Activated T-cell treated with anti-CD3 and anti-CD28 coated beads, Interleukin-2, amount 50 U/mL, for 72 hours (primary cell): ENCODE data around the gene PTPRO. TPM values are rescaled to one million over a fixed set of nuclear protein-coding genes. Genes with fewer than 3 reads are reported as not detected.
A peak's percentile ranks its signal among the peaks of the same experiment; 100 is the strongest.
"Not testable (repeated sequence)": the region's sequence is repeated elsewhere in the genome, so short reads cannot be mapped to it uniquely, and the experiment has no call there.

Experiments used
- ATAC-seq, 2 donors: fragments of 150-1000 bp; cut with Tn5 transposase; replicated peaks in 1 of 2; 2 replicates each; pipeline ENCODE4 v1.10.0; 2021; ENCODE audit warnings: moderate library complexity in 2 of 2, mild to moderate bottlenecking in 1 of 2
- DNase-seq, 2 donors: peaks; one replicate each; pipeline ENCODE4 v3.0.0; 2021 to 2022; ENCODE audit warnings: mixed read lengths in 1 of 2
- H3K27ac Mint-ChIP-seq: one replicate; pipeline ENCODE4 v1.8.0; 2022; ENCODE audit warnings: mild to moderate bottlenecking, moderate library complexity, mixed read lengths
- H3K27me3 Mint-ChIP-seq: one replicate; pipeline ENCODE4 v1.8.0; 2022; ENCODE audit warnings: low read depth, mixed read lengths
- H3K36me3 Mint-ChIP-seq, 2 donors: one replicate each; pipeline ENCODE4 v1.8.0; 2022; ENCODE audit warnings: mixed read lengths in 2 of 2, mild to moderate bottlenecking in 1 of 2; ENCODE audit not compliant: insufficient read depth in 2 of 2
- H3K4me1 Mint-ChIP-seq: one replicate; pipeline ENCODE4 v1.8.0; 2022; ENCODE audit warnings: low read depth, mixed read lengths
- H3K4me3 Mint-ChIP-seq, 2 donors: one replicate each; pipeline ENCODE4 v1.8.0; 2022; ENCODE audit warnings: mild to moderate bottlenecking in 2 of 2, mixed read lengths in 2 of 2, moderate library complexity in 2 of 2
- H3K9me3 Mint-ChIP-seq, 2 donors: one replicate each; pipeline ENCODE4 v1.8.0; 2022; ENCODE audit warnings: mixed read lengths in 2 of 2
- total RNA-seq, 2 donors: library from RNA; stranded (reverse); gene quantifications; one replicate each; pipeline ENCODE4 v1.2.3, GENCODE V29; 2022

Gene PTPRO
- total RNA-seq, 2 donors from 2014 or later = 0.28 to 0.94 TPM

GRCh38 chr12:15596174-15596573 lies 273.9 kb downstream of the PTPRO start:
- no peak for ATAC-seq
- Mint-ChIP-seq H3K27ac (no peak overlapping the region), H3K9me3 (no peaks in the 10 kb centered on the region), H3K36me3 (no peaks in the 10 kb centered on the region), H3K4me1 (peaks cover 4% of the 10 kb centered on the region), H3K27me3 (no peaks in the 10 kb centered on the region), H3K4me3 (no peak overlapping the region)
- DNase-seq = no peak

GRCh38 chr12:15597125-15597830 lies 275.0 kb downstream of the PTPRO start:
- Mint-ChIP-seq H3K9me3 (no peaks in the 10 kb centered on the region), H3K27me3 (no peaks in the 10 kb centered on the region), H3K27ac (no peak overlapping the region), H3K4me3 (no peak overlapping the region), H3K4me1 (peaks cover 11% of the 10 kb centered on the region), H3K36me3 (no peaks in the 10 kb centered on the region)
- DNase-seq (no peak), ATAC-seq (no peak)

GRCh38 chr12:15599266-15600037 lies 277.1 kb downstream of the PTPRO start:
- no peaks in the 10 kb centered on the region for H3K9me3 Mint-ChIP-seq
- no peaks in the 10 kb centered on the region for H3K27me3 Mint-ChIP-seq
- no peak for ATAC-seq
- no peak overlapping the region for H3K4me3 Mint-ChIP-seq
- peaks cover 11% of the 10 kb centered on the region for H3K4me1 Mint-ChIP-seq
- H3K36me3 Mint-ChIP-seq = no peaks in the 10 kb centered on the region
- no peak for DNase-seq
- no peak overlapping the region for H3K27ac Mint-ChIP-seq

GRCh38 chr12:15600223-15600935 lies 278.1 kb downstream of the PTPRO start:
- Mint-ChIP-seq H3K4me3 (no peak overlapping the region), H3K9me3 (no peaks in the 10 kb centered on the region), H3K4me1 (peaks cover 11% of the 10 kb centered on the region), H3K36me3 (no peaks in the 10 kb centered on the region), H3K27me3 (no peaks in the 10 kb centered on the region), H3K27ac (no peak overlapping the region)
- no peak for ATAC-seq
- DNase-seq = no peak

- H3K27me3 Mint-ChIP-seq = no peaks in the 10 kb centered on the region
- DNase-seq = no peak
- peak; percentile 60 to 69 for ATAC-seq
Measured at GRCh38 chr12:15601210-15601800, 279.0 kb downstream of the PTPRO start.

GRCh38 chr12:15602051-15602672 lies 279.9 kb downstream of the PTPRO start:
- DNase-seq (no peak), ATAC-seq (no peak)
- H3K36me3 Mint-ChIP-seq = no peaks in the 10 kb centered on the region
- H3K27me3 Mint-ChIP-seq = no peaks in the 10 kb centered on the region
- peaks cover 11% of the 10 kb centered on the region for H3K4me1 Mint-ChIP-seq
- no peak overlapping the region for H3K4me3 Mint-ChIP-seq
- H3K9me3 Mint-ChIP-seq = no peaks in the 10 kb centered on the region
- peak overlapping the region; percentile 69 for H3K27ac Mint-ChIP-seq

More at GRCh38 chr12:15601210-15601800, 279.0 kb downstream of the PTPRO start:
- Mint-ChIP-seq H3K4me1 (peaks cover 11% of the 10 kb centered on the region), H3K36me3 (no peaks in the 10 kb centered on the region), H3K9me3 (no peaks in the 10 kb centered on the region), H3K27ac (peak overlapping the region; percentile 69), H3K4me3 (no peak overlapping the region)

- no peak overlapping the region for H3K27ac Mint-ChIP-seq
- H3K36me3 Mint-ChIP-seq = no peaks in the 10 kb centered on the region
- H3K9me3 Mint-ChIP-seq = no peaks in the 10 kb centered on the region
- H3K4me1 Mint-ChIP-seq = peaks cover 11% of the 10 kb centered on the region
- no peak overlapping the region for H3K4me3 Mint-ChIP-seq
- H3K27me3 Mint-ChIP-seq = no peaks in the 10 kb centered on the region
- no peak for DNase-seq
- ATAC-seq = no peak
Measured at GRCh38 chr12:15603474-15604085, 281.3 kb downstream of the PTPRO start.

- Mint-ChIP-seq H3K27me3 (no peaks in the 10 kb centered on the region), H3K36me3 (no peaks in the 10 kb centered on the region), H3K4me3 (no peak overlapping the region), H3K27ac (no peak overlapping the region), H3K9me3 (peaks cover 0 to under 1% of the 10 kb centered on the region in 2 donors), H3K4me1 (peaks cover 8% of the 10 kb centered on the region)
- DNase-seq = no peak
- no peak for ATAC-seq
Measured at GRCh38 chr12:15605881-15606590, 283.7 kb downstream of the PTPRO start.

GRCh38 chr12:15608406-15608805 lies 286.1 kb downstream of the PTPRO start:
- no peak overlapping the region for H3K27ac Mint-ChIP-seq
- peaks cover 5% of the 10 kb centered on the region for H3K27me3 Mint-ChIP-seq
- no peak overlapping the region for H3K4me3 Mint-ChIP-seq
- ATAC-seq (no peak), DNase-seq (no peak)
- H3K36me3 Mint-ChIP-seq = no peaks in the 10 kb centered on the region
- H3K9me3 Mint-ChIP-seq = peaks cover 0 to 2% of the 10 kb centered on the region in 2 donors
- H3K4me1 Mint-ChIP-seq = no peaks in the 10 kb centered on the region

GRCh38 chr12:15608941-15609340 lies 286.6 kb downstream of the PTPRO start:
- no peak overlapping the region for H3K4me3 Mint-ChIP-seq
- H3K4me1 Mint-ChIP-seq = no peaks in the 10 kb centered on the region
- peaks cover 7% of the 10 kb centered on the region for H3K27me3 Mint-ChIP-seq
- DNase-seq (no peak), ATAC-seq (no peak)
- no peak overlapping the region for H3K27ac Mint-ChIP-seq
- no peaks in the 10 kb centered on the region for H3K36me3 Mint-ChIP-seq
- H3K9me3 Mint-ChIP-seq = peaks cover 0 to 2% of the 10 kb centered on the region in 2 donors

- Mint-ChIP-seq H3K36me3 (peaks cover 0 to 4% of the 10 kb centered on the region in 2 donors), H3K27ac (no peak overlapping the region), H3K4me1 (no peaks in the 10 kb centered on the region), H3K9me3 (peaks cover 0 to 6% of the 10 kb centered on the region in 2 donors), H3K27me3 (peaks cover 7% of the 10 kb centered on the region), H3K4me3 (no peak overlapping the region)
- no peak for DNase-seq
- ATAC-seq = no peak
Measured at GRCh38 chr12:15613981-15614380, 291.7 kb downstream of the PTPRO start.

- not testable (repeated sequence) for DNase-seq, H3K27me3 Mint-ChIP-seq, H3K9me3 Mint-ChIP-seq, H3K36me3 Mint-ChIP-seq, H3K27ac Mint-ChIP-seq, ATAC-seq, H3K4me3 Mint-ChIP-seq, H3K4me1 Mint-ChIP-seq
Measured at GRCh38 chr12:15616495-15616894, 294.2 kb downstream of the PTPRO start.
